ENCODE data around the gene FEM1B. TPM values are rescaled to one million over a fixed set of nuclear protein-coding genes. Genes with fewer than 3 reads are reported as not detected.

Gene FEM1B
- total and polyA plus RNA-seq, 2 of the 8 experiments (the other 6 are each of a cell fraction or from before 2014, with no cell fraction given), result 36.1 to 83.8 TPM

GRCh38 chr15:68298882-68299381 lies 21.4 kb downstream of the FEM1B start:
- CTCF ChIA-PET (ENCODE audit: partially characterized antibody), result interaction anchor here (0.7 to 11.3 kb wide), 3 partner anchors 6 to 1275 kb away, joined by 3 to 85 read pairs (median 5); no protein-coding TSS in a partner anchor
- Histone ChIP-seq H3K18ac (ENCODE audit: extremely low read depth, low read length) (no peak overlapping the region), H4K20me1 (replicated peaks in 1 of 2; ENCODE audit: control insufficient read depth in 1 of 2, insufficient read depth in 2 of 2, low read length in 2 of 2) (peaks cover 1 to 2% of the 10 kb centered on the region in 2 experiments), H3K4me3 (ENCODE audit: extremely low read depth in 1 of 4, insufficient read depth in 2 of 4, low read depth in 3 of 4, low read length in 4 of 4) (no peak overlapping the region), H3K14ac (ENCODE audit: insufficient read length) (no peak overlapping the region), H2AK5ac (ENCODE audit: low read depth, low read length) (no peak overlapping the region), H4K5ac (ENCODE audit: insufficient read length, low read depth, low read length) (no peak overlapping the region), H4K91ac (replicated peaks; ENCODE audit: insufficient read length, low read length) (no peak overlapping the region), H2BK5ac (ENCODE audit: low read depth, low read length) (no peak overlapping the region), H3K23me2 (ENCODE audit: low read depth, low read length) (no peaks in the 10 kb centered on the region; the same call in 1 of the 2 replicates), H2AFZ (ENCODE audit: low read length) (no peak overlapping the region), H3K79me2 (ENCODE audit: control insufficient read depth in 1 of 2, insufficient read depth in 2 of 2, low read length in 2 of 2) (peaks cover 0 to 6% of the 10 kb centered on the region in 2 experiments; a peak in 1 of 4 replicates), H3K23ac (ENCODE audit: insufficient read length) (no peak overlapping the region), H3K27me3 (replicated peaks in 1 of 4; ENCODE audit: control insufficient read depth in 3 of 4, extremely low read depth in 1 of 4, insufficient read depth in 3 of 4, low read length in 3 of 4) (no peaks in the 10 kb centered on the region), H2BK120ac (replicated peaks; ENCODE audit: low read depth, low read length) (no peak overlapping the region), H3K4ac (replicated peaks; ENCODE audit: insufficient read length, low read depth, low read length) (no peak overlapping the region), H3K9ac (replicated peaks in 1 of 4; ENCODE audit: extremely low read depth in 1 of 4, low read depth in 3 of 4, low read length in 3 of 4) (no peak overlapping the region), H3K9me3 (ENCODE audit: insufficient read depth in 2 of 2, low read depth in 1 of 2, low read length in 1 of 2) (no peaks in the 10 kb centered on the region), H3K36me3 (ENCODE audit: control insufficient read depth in 2 of 4, insufficient read depth in 4 of 4, low read length in 3 of 4) (0 out of 8 replicates have a peak, but pooled peaks cover 0 to 3% (median 1%) of the 10 kb centered on the region in 4 experiments), H3K4me2 (ENCODE audit: insufficient read depth in 1 of 2, low read depth in 2 of 2, low read length in 2 of 2) (no peak overlapping the region), H3K27ac (ENCODE audit: low read depth, low read length) (no peak overlapping the region), H2BK20ac (ENCODE audit: low read length) (no peak overlapping the region), H3K79me1 (ENCODE audit: low read depth, low read length) (no peaks in the 10 kb centered on the region), H3K4me1 (replicated peaks in 1 of 4; ENCODE audit: control insufficient read depth in 3 of 4, insufficient read depth in 4 of 4, low read length in 3 of 4) (peaks cover 0 to 5% (median 2%) of the 10 kb centered on the region in 4 experiments; a peak in 4 of 7 replicates), H2BK15ac (ENCODE audit: low read length) (no peak overlapping the region), H2BK12ac (ENCODE audit: low read depth, low read length) (no peak overlapping the region), H4K8ac (ENCODE audit: extremely low read depth, insufficient read depth, low read length) (no peak overlapping the region), H3K56ac (replicated peaks; ENCODE audit: insufficient read length, low read depth, low read length) (no peak overlapping the region)
- DNase-seq (ENCODE audit: low read depth in 1 of 2, low spot score in 2 of 2), result no peak
- FAIRE-seq, result no peak
- WGBS, 2 experiments (ENCODE audit: extremely low coverage in 1 of 2, insufficient coverage in 1 of 2, insufficient read length in 1 of 2, insufficient replicate concordance in 2 of 2, low coverage in 1 of 2, low lambda C conversion rate in 2 of 2, missing lambda C conversion rate in 1 of 2), result 98% methylated on average over 6 of the region's 6 CpGs; no CpG with 5 or more reads in 1 of the 2 experiments
- POLR2A ChIA-PET (ENCODE audit: partially characterized antibody), result interaction anchor here (0.9 to 2.2 kb wide), 5 partner anchors 16 to 73 kb away, joined by 3 to 6 read pairs (median 4); no protein-coding TSS in a partner anchor
- no peak for TF ChIP-seq CREB1 (IDR thresholded peaks at IDR 0.05)
- no peak for TF ChIP-seq SP4 (IDR thresholded peaks at IDR 0.05; ENCODE audit: low read length)

Measured in H1 (cell line).